Lower leg skin (tissue), 3 donors: Measurements from ENCODE around the gene C3orf70.

Experiments used
- POLR2A ChIP-seq, 2 donors: fragments of 450-650 bp; IDR thresholded peaks; one replicate each; pipeline ENCODE4 v1.6.1; 2016 to 2017; ENCODE audit warnings: antibody characterized with exemption in 2 of 2, mild to moderate bottlenecking in 1 of 2, moderate library complexity in 1 of 2
- TF ChIP-seq, protein P1 (sequence below), 3 donors: fragments of 450-650 bp; IDR thresholded peaks; one replicate each; pipeline ENCODE4 v1.5.1; 2016; ENCODE audit warnings: antibody characterized with exemption in 3 of 3, mild to moderate bottlenecking in 3 of 3, moderate library complexity in 2 of 3

DNA sequence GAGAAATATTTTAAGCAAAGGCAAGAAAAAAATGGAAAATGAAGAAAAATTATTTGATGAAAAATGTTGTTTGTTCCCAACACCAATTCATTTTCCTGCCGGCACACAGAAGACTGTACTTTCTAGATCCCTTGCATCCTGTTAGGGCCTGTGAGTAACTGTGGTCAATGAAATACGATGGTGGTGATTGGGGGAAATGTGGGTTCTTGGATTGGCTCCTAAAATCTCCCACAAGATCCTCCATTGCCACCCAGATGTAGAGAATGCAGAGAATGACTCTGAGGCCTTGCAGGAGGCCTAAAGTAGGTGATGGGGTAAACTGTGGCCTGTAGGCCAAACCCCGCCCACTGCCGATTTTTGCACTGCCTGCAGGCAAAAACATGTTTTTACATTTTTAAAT is 46.3 kb upstream of the C3orf70 start:
- TF ChIP-seq, protein P1, sequence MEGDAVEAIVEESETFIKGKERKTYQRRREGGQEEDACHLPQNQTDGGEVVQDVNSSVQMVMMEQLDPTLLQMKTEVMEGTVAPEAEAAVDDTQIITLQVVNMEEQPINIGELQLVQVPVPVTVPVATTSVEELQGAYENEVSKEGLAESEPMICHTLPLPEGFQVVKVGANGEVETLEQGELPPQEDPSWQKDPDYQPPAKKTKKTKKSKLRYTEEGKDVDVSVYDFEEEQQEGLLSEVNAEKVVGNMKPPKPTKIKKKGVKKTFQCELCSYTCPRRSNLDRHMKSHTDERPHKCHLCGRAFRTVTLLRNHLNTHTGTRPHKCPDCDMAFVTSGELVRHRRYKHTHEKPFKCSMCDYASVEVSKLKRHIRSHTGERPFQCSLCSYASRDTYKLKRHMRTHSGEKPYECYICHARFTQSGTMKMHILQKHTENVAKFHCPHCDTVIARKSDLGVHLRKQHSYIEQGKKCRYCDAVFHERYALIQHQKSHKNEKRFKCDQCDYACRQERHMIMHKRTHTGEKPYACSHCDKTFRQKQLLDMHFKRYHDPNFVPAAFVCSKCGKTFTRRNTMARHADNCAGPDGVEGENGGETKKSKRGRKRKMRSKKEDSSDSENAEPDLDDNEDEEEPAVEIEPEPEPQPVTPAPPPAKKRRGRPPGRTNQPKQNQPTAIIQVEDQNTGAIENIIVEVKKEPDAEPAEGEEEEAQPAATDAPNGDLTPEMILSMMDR (IDR thresholded peaks at IDR 0.05) = no peak
- no peak for TF ChIP-seq POLR2A (IDR thresholded peaks at IDR 0.05)
